ENCODE data around the gene TSGA10IP. TPM values are rescaled to one million over a fixed set of nuclear protein-coding genes. Genes with fewer than 3 reads are reported as not detected.

The TSGA10IP gene
- total RNA-seq (2021) (not detected in 2 replicates), Bru-seq, nascent RNA (percentile 5 among the genes with signal in this experiment), BruChase-seq, experiment 1, labeled RNA remaining after a 2-hour chase (percentile 5 among the genes with signal in this experiment), BruChase-seq, experiment 2, labeled RNA remaining after a 6-hour chase (percentile 9 among the genes with signal in this experiment)
- long read RNA-seq = 0 reads

DNA sequence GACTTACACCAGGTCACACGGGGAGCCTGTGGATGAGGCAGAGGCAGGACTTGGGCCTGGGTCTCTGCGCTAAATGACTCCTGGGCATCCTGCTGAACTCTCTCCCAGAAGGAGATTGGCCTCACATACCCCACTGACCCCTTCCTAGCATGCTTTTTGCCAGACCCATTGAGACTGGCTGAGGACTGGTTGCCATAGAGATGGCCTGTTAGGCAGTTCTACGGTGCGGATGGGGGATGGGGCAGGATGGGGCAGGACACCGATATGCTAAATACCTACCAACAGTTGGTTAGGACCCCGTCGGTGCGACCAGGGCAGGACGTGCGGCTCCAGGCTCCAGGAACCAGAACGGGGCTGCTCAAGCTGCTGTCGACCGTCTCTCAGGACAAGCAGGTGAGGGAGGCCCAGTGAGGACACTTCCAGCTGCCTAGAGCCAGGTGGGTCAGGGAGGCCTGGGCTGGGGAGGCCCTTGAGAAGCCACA, at the start of gene TSGA10IP:
Gene TSGA10IP (plus strand): TSS at position 51 of the 482 bp plus-strand sequence. CDS start 196 bp downstream, at position 247.
- Histone ChIP-seq H3F3A (ENCODE audit: insufficient read depth, low read depth) (no peaks in the 10 kb centered on the region), H3K9me3 (ENCODE audit: insufficient read depth, low read depth) (no peaks in the 10 kb centered on the region), H3K27me3 (ENCODE audit: insufficient read depth, low read depth) (0 out of 2 replicates have a peak, but pooled peaks cover 6% of the 10 kb centered on the region), H3K4me3 (no peak within 1 kb of the TSS), H3K36me3 (ENCODE audit: low read depth) (no peaks in the 10 kb centered on the region), H3K4me2 (no peak within 1 kb of the TSS), H3K79me2 (ENCODE audit: low read depth) (no peaks in the 10 kb centered on the region), H4K20me1 (ENCODE audit: insufficient read depth) (no peaks in the 10 kb centered on the region), H3K9me2 (ENCODE audit: insufficient read depth) (no peaks in the 10 kb centered on the region), H2AFZ (no peak within 1 kb of the TSS), H3K27ac (no peak within 1 kb of the TSS), H3K4me1 (replicated peaks; ENCODE audit: insufficient read depth) (no peaks in the 10 kb centered on the region)
- BruUV-seq (replicated peaks) = no TSS peak
- ChIA-PET POLR2A (ENCODE audit: unreplicated experiment) (no interaction called here), CTCF (no interaction called here)
- TF ChIP-seq CTCF (conservative IDR thresholded peaks at IDR 0.05) (no peak), EZH2 (IDR thresholded peaks at IDR 0.05; ENCODE audit: low read depth) (no peak)
- intact Hi-C loops (cut with micrococcal nuclease; ENCODE audit: unreplicated experiment) = no loop called here
- no peak for DNase-seq

DNA sequence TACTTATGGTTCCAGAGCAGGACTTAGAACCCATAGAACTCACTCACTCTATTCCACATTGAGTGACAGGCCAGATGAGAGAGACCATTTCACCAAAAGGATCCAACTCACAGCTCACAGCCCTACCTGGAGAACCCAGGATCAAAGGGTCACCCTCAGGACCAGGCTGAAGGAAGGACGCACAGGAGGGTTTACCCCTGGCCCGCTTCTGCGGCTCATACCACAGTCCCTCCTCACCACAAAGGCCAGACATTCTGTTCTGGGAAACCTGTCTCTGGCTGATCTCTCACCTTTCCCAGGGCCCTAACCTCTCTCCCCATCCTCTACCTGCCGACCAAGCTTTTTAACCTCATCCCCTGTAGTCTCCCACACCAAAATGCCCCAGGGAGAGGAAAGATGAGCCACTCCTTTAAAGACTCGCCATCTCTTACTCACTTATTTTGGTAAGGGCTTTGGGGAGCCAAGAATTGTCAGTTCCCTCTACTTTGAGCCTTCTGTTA, 49.7 kb upstream of the TSGA10IP start:
- CTCF ChIA-PET = interaction anchor here (0.6 to 0.9 kb wide), 2 partner anchors 9 to 21 kb away, joined by 4 to 6 read pairs; no protein-coding TSS in a partner anchor
- no TSS peak for BruUV-seq (replicated peaks)
- Histone ChIP-seq H3F3A (ENCODE audit: insufficient read depth, low read depth) (peaks cover 83% of the 10 kb centered on the region), H4K20me1 (ENCODE audit: insufficient read depth) (peaks cover 55% of the 10 kb centered on the region), H3K9me2 (ENCODE audit: insufficient read depth) (no peaks in the 10 kb centered on the region), H3K4me3 (no peak overlapping the region), H3K9me3 (ENCODE audit: insufficient read depth, low read depth) (no peaks in the 10 kb centered on the region), H3K79me2 (ENCODE audit: low read depth) (peaks cover 86% of the 10 kb centered on the region), H3K4me2 (peak overlapping the region; percentile 91), H2AFZ (no peak overlapping the region), H3K36me3 (ENCODE audit: low read depth) (peaks cover 27% of the 10 kb centered on the region), H3K27ac (peak overlapping the region; percentile 95), H3K4me1 (replicated peaks; ENCODE audit: insufficient read depth) (peaks cover 33% of the 10 kb centered on the region), H3K27me3 (ENCODE audit: insufficient read depth, low read depth) (no peaks in the 10 kb centered on the region)
- no peak for DNase-seq
- intact Hi-C loops (cut with micrococcal nuclease; ENCODE audit: unreplicated experiment) = no loop called here
- TF ChIP-seq CTCF (conservative IDR thresholded peaks at IDR 0.05) (no peak), EZH2 (IDR thresholded peaks at IDR 0.05; ENCODE audit: low read depth) (no peak)
- POLR2A ChIA-PET (ENCODE audit: unreplicated experiment) = interaction anchor here (0.7 kb wide), 1 partner anchor 36 kb away, joined by 6 read pairs; no protein-coding TSS in a partner anchor

GRCh38 chr11:65896034-65896999, 49.0 kb upstream of the TSGA10IP start:
- H4K20me1 ChIP-seq (ENCODE audit: insufficient read depth) = peaks cover 53% of the 10 kb centered on the region
- no peaks in the 10 kb centered on the region for H3K9me2 ChIP-seq (ENCODE audit: insufficient read depth)
- peak overlapping the region; percentile 91 for H3K4me2 ChIP-seq
- intact Hi-C loops (cut with micrococcal nuclease; ENCODE audit: unreplicated experiment) = no loop called here
- no peak overlapping the region for H2AFZ ChIP-seq
- H3F3A ChIP-seq (ENCODE audit: insufficient read depth, low read depth) = peaks cover 83% of the 10 kb centered on the region
- H3K4me1 ChIP-seq (replicated peaks; ENCODE audit: insufficient read depth) = peaks cover 40% of the 10 kb centered on the region
- H3K27ac ChIP-seq = peak overlapping the region; percentile 95
- CTCF ChIA-PET = interaction anchor here (0.6 to 1.3 kb wide), 3 partner anchors 8 to 20 kb away, joined by 4 to 6 read pairs (median 4); partner anchors contain the start of gene FIBP
- TF ChIP-seq CTCF (conservative IDR thresholded peaks at IDR 0.05) = no peak
- TF ChIP-seq EZH2 (IDR thresholded peaks at IDR 0.05; ENCODE audit: low read depth) = no peak
- no TSS peak for BruUV-seq (replicated peaks)
- H3K36me3 ChIP-seq (ENCODE audit: low read depth) = peaks cover 27% of the 10 kb centered on the region
- no peak overlapping the region for H3K4me3 ChIP-seq
- H3K9me3 ChIP-seq (ENCODE audit: insufficient read depth, low read depth) = no peaks in the 10 kb centered on the region
- H3K27me3 ChIP-seq (ENCODE audit: insufficient read depth, low read depth) = no peaks in the 10 kb centered on the region
- DNase-seq = no peak
- peaks cover 83% of the 10 kb centered on the region for H3K79me2 ChIP-seq (ENCODE audit: low read depth)
- POLR2A ChIA-PET (ENCODE audit: unreplicated experiment) = interaction anchor here (0.7 kb wide), 1 partner anchor 9 kb away, joined by 4 read pairs; no protein-coding TSS in a partner anchor

Data from PC-9 (cell line).